ENCODE measurements around the gene RPS21. TPM values are rescaled to one million over a fixed set of nuclear protein-coding genes. Genes with fewer than 3 reads are reported as not detected.

The RPS21 gene
- total and polyA plus RNA-seq, 2 of the 13 experiments (the other 11 are each of a cell fraction or from before 2014, with no cell fraction given) = 2,647 to 11,063 TPM

DNA sequence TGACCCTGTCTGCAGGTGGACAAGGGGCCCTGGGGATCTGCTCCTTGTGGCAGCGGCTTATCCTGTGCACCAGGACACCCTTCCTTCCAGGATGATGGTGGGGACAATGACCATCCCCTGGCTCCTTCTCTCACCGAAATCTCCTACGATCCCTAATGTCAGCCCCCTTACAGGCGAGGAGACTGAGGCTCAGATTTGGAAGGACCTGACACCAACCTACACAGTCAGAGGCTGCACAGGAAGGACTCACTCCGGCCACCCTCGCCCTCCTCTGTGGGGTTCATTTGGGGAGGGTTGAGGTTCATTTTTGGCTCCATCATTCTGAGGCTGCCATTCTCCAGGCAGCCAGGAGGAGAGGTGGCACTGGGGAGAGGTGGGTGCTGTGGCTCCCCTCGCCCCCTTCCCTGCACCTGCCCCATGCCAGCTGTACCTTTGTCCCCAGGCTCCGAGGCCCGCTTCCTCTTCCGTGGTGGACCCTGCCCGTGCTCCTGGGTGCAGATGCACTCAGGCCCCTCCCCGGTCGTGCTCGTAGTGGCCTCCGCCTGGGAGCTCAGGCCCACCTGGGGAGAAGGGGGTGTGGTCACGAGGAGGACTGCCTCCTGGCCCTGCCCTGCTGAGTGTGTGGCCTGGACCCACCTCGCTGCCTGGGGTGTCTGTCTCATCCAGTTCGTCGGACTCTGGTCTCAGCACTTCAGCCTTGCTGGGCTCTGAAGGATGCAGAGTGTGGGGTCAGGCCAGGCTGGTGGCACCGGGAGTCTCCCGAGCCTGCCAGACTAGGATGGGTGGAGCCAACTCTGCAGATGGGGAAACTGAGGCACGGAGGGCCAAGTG, 25.5 kb downstream of the RPS21 start (continued):
- TF ChIP-seq ZNF33A (CRISPR knock-in tag; IDR thresholded peaks at IDR 0.05; ENCODE audit: borderline replicate concordance) (no peak), HCFC1 (IDR thresholded peaks at IDR 0.05; ENCODE audit: low read depth, low read length) (no peak), RBM22 (optimal IDR thresholded peaks at IDR 0.05; ENCODE audit: low read length) (no peak), IRF2 (CRISPR knock-in tag; IDR thresholded peaks at IDR 0.05) (peak; percentile 54; the same call in 1 of the 2 replicates), ZNF430 (CRISPR knock-in tag; IDR thresholded peaks at IDR 0.05) (0 out of 2 replicates have a peak, but pooled peaks have one; percentile 21), ZNF30 (CRISPR knock-in tag; IDR thresholded peaks at IDR 0.05) (no peak), KLF12 (CRISPR knock-in tag; IDR thresholded peaks at IDR 0.05; ENCODE audit: borderline replicate concordance) (peak; percentile 66; the same call in 1 of the 2 replicates), MXI1 (IDR thresholded peaks at IDR 0.05; ENCODE audit: borderline replicate concordance, low read depth, low read length) (peak; percentile 57; the same call in 1 of the 3 replicates), CENPT (CRISPR knock-in tag; IDR thresholded peaks at IDR 0.05; ENCODE audit: low read depth) (0 out of 2 replicates have a peak, but pooled peaks have one; percentile 45), ZNF616 (CRISPR knock-in tag; IDR thresholded peaks at IDR 0.05; ENCODE audit: low read depth) (0 out of 2 replicates have a peak, but pooled peaks have one; percentile 60), HMG20B (CRISPR knock-in tag; conservative IDR thresholded peaks at IDR 0.05) (no peak), SAFB2 (CRISPR knock-in tag; IDR thresholded peaks at IDR 0.05; ENCODE audit: borderline replicate concordance, low read depth) (0 out of 2 replicates have a peak, but pooled peaks have one; percentile 8)
- TF ChIP-seq, protein P1, sequence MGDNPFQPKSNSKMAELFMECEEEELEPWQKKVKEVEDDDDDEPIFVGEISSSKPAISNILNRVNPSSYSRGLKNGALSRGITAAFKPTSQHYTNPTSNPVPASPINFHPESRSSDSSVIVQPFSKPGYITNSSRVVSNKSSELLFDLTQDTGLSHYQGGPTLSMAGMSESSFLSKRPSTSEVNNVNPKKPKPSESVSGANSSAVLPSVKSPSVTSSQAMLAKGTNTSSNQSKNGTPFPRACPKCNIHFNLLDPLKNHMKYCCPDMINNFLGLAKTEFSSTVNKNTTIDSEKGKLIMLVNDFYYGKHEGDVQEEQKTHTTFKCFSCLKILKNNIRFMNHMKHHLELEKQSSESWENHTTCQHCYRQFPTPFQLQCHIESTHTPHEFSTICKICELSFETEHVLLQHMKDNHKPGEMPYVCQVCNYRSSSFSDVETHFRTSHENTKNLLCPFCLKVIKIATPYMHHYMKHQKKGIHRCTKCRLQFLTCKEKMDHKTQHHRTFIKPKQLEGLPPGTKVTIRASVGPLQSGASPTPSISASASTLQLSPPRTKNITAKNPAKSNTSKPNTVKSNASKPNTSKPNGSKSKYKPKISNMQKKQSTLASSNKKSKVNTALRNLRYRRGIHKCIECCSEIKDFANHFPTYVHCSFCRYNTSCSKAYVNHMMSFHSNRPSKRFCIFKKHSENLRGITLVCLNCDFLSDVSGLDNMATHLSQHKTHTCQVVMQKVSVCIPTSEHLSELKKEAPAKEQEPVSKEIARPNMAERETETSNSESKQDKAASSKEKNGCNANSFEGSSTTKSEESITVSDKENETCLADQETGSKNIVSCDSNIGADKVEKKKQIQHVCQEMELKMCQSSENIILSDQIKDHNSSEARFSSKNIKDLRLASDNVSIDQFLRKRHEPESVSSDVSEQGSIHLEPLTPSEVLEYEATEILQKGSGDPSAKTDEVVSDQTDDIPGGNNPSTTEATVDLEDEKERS (CRISPR knock-in tag; IDR thresholded peaks at IDR 0.05) = no peak
- TF ChIP-seq, protein P2, sequence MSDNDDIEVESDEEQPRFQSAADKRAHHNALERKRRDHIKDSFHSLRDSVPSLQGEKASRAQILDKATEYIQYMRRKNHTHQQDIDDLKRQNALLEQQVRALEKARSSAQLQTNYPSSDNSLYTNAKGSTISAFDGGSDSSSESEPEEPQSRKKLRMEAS (IDR thresholded peaks at IDR 0.05) = peak; percentile 59; the same call in 1 of the 2 replicates
- TF ChIP-seq, protein P3, sequence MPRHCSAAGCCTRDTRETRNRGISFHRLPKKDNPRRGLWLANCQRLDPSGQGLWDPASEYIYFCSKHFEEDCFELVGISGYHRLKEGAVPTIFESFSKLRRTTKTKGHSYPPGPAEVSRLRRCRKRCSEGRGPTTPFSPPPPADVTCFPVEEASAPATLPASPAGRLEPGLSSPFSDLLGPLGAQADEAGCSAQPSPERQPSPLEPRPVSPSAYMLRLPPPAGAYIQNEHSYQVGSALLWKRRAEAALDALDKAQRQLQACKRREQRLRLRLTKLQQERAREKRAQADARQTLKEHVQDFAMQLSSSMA (CRISPR knock-in tag; IDR thresholded peaks at IDR 0.05) = peak; percentile 32; the same call in 1 of the 2 replicates
- TF ChIP-seq, protein P4, sequence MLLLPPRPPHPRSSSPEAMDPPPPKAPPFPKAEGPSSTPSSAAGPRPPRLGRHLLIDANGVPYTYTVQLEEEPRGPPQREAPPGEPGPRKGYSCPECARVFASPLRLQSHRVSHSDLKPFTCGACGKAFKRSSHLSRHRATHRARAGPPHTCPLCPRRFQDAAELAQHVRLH (CRISPR knock-in tag; IDR thresholded peaks at IDR 0.05; ENCODE audit: borderline replicate concordance, low read depth) = peak; percentile 52; the same call in 1 of the 2 replicates
- TF ChIP-seq, protein P5, sequence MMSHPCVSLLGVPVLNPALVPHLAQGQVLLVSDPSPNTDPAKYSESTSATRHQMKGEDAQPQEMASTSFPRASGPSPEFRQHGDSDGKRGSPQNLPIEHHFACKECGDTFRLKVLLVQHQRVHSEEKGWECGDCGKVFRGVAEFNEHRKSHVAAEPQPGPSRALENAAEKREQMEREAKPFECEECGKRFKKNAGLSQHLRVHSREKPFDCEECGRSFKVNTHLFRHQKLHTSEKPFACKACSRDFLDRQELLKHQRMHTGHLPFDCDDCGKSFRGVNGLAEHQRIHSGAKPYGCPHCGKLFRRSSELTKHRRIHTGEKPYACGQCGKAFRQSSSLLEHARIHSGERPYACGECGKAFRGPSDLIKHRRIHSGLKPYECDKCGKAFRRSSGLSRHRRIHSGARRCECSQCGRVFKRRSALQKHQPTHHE (CRISPR knock-in tag; IDR thresholded peaks at IDR 0.05; ENCODE audit: borderline replicate concordance) = 0 out of 2 replicates have a peak, but pooled peaks have one; percentile 5
- TF ChIP-seq, protein P6, sequence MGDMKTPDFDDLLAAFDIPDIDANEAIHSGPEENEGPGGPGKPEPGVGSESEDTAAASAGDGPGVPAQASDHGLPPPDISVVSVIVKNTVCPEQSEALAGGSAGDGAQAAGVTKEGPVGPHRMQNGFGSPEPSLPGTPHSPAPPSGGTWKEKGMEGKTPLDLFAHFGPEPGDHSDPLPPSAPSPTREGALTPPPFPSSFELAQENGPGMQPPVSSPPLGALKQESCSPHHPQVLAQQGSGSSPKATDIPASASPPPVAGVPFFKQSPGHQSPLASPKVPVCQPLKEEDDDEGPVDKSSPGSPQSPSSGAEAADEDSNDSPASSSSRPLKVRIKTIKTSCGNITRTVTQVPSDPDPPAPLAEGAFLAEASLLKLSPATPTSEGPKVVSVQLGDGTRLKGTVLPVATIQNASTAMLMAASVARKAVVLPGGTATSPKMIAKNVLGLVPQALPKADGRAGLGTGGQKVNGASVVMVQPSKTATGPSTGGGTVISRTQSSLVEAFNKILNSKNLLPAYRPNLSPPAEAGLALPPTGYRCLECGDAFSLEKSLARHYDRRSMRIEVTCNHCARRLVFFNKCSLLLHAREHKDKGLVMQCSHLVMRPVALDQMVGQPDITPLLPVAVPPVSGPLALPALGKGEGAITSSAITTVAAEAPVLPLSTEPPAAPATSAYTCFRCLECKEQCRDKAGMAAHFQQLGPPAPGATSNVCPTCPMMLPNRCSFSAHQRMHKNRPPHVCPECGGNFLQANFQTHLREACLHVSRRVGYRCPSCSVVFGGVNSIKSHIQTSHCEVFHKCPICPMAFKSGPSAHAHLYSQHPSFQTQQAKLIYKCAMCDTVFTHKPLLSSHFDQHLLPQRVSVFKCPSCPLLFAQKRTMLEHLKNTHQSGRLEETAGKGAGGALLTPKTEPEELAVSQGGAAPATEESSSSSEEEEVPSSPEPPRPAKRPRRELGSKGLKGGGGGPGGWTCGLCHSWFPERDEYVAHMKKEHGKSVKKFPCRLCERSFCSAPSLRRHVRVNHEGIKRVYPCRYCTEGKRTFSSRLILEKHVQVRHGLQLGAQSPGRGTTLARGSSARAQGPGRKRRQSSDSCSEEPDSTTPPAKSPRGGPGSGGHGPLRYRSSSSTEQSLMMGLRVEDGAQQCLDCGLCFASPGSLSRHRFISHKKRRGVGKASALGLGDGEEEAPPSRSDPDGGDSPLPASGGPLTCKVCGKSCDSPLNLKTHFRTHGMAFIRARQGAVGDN (CRISPR knock-in tag; IDR thresholded peaks at IDR 0.05) = peak; percentile 54

Data from HepG2 (cell line).